ENCODE measurements around the gene MS4A5.

DNA sequence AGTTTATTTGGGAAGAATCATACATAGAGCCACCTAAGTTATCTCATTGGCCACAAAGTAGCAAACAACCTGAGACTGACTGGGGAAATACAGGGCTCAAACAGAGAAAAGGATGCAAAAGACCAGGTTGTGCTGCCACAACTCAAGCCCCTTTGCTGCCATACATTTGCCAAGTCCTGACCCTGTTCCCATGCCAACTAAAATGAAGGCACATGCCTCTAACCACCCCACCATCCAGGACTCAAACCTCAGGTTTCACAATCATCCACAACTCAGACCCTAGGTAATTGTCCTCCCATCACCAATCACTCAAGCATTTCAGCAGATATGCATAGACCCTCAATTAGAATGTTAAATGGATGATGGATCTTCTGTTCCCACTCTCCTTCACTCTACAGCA is 24.8 kb downstream of the MS4A5 start:
- TF ChIP-seq, protein P1, sequence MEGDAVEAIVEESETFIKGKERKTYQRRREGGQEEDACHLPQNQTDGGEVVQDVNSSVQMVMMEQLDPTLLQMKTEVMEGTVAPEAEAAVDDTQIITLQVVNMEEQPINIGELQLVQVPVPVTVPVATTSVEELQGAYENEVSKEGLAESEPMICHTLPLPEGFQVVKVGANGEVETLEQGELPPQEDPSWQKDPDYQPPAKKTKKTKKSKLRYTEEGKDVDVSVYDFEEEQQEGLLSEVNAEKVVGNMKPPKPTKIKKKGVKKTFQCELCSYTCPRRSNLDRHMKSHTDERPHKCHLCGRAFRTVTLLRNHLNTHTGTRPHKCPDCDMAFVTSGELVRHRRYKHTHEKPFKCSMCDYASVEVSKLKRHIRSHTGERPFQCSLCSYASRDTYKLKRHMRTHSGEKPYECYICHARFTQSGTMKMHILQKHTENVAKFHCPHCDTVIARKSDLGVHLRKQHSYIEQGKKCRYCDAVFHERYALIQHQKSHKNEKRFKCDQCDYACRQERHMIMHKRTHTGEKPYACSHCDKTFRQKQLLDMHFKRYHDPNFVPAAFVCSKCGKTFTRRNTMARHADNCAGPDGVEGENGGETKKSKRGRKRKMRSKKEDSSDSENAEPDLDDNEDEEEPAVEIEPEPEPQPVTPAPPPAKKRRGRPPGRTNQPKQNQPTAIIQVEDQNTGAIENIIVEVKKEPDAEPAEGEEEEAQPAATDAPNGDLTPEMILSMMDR (IDR thresholded peaks at IDR 0.05; ENCODE audit: low read length), result no peak
- TF ChIP-seq EZH2 (optimal IDR thresholded peaks at IDR 0.05; ENCODE audit: low read depth, low read length) (no peak), EZH2phosphoT487 (IDR thresholded peaks at IDR 0.05; ENCODE audit: low read length) (no peak)

All from MM.1S (cell line).